H9 (cell line): Measurements from ENCODE around the gene LRRC8B. TPM values are rescaled to one million over a fixed set of nuclear protein-coding genes. Genes with fewer than 3 reads are reported as not detected.
"Not testable (repeated sequence)": the region's sequence is repeated elsewhere in the genome, so short reads cannot be mapped to it uniquely, and the experiment has no call there.

Experiments used
- DNase-seq: peaks from one replicate; pipeline ENCODE4 v3.0.0-alpha.2; 2017
- H2AFZ ChIP-seq: one replicate; pipeline ENCODE4 v1.6.1; 2013; ENCODE audit warnings: mild to moderate bottlenecking, low read length, control low read depth, moderate library complexity
- H2AK5ac ChIP-seq: 2 replicates; pipeline ENCODE4 v1.6.1; 2013; ENCODE audit warnings: low read length, control low read depth, mixed read lengths; ENCODE audit not compliant: insufficient read length
- H2BK120ac ChIP-seq: one replicate; pipeline ENCODE4 v1.6.1; 2013; ENCODE audit warnings: low read depth, mild to moderate bottlenecking, low read length, control low read depth, inconsistent platforms; ENCODE audit not compliant: poor library complexity, severe bottlenecking
- H2BK12ac ChIP-seq: 2 replicates; pipeline ENCODE4 v1.6.1; 2013; ENCODE audit warnings: low read length, control low read depth, mixed read lengths, low read depth; ENCODE audit not compliant: insufficient read length
- H2BK15ac ChIP-seq: 2 replicates; pipeline ENCODE4 v1.6.1; 2013; ENCODE audit warnings: low read depth, low read length, control low read depth
- H2BK20ac ChIP-seq: one replicate; pipeline ENCODE4 v1.6.1; 2013; ENCODE audit warnings: low read depth, mild to moderate bottlenecking, low read length, control low read depth, inconsistent platforms; ENCODE audit not compliant: poor library complexity, severe bottlenecking
- H2BK5ac ChIP-seq: 2 replicates; pipeline ENCODE4 v1.6.1; 2013; ENCODE audit warnings: low read length, control low read depth, mixed read lengths; ENCODE audit not compliant: insufficient read length
- H3K14ac ChIP-seq: 2 replicates; pipeline ENCODE4 v1.6.1; 2013; ENCODE audit warnings: low read length, control low read depth; ENCODE audit not compliant: insufficient read depth
- H3K18ac ChIP-seq: 2 replicates; pipeline ENCODE4 v1.6.1; 2013; ENCODE audit warnings: low read depth, mild to moderate bottlenecking, mixed read lengths, low read length, control low read depth; ENCODE audit not compliant: insufficient read length
- H3K23ac ChIP-seq: 2 replicates; pipeline ENCODE4 v1.6.1; 2013; ENCODE audit warnings: low read length, control low read depth, mixed read lengths, low read depth; ENCODE audit not compliant: insufficient read length
- H3K23me2 ChIP-seq: 2 replicates; pipeline ENCODE4 v1.6.1; 2013; ENCODE audit warnings: low read depth, mild to moderate bottlenecking, mixed read lengths, low read length, control low read depth; ENCODE audit not compliant: insufficient read length, poor library complexity, severe bottlenecking
- H3K27ac ChIP-seq: 2 replicates; pipeline ENCODE4 v1.5.1; 2013; ENCODE audit warnings: low read length, control low read depth, mixed read lengths, low read depth; ENCODE audit not compliant: insufficient read length
- H3K27me3 ChIP-seq: 2 replicates; pipeline ENCODE4 v1.6.1; 2013; ENCODE audit warnings: low read length, control low read depth, inconsistent platforms; ENCODE audit not compliant: insufficient read depth
- H3K4ac ChIP-seq: 2 replicates; pipeline ENCODE4 v1.6.1; 2013; ENCODE audit warnings: low read depth, mild to moderate bottlenecking, control low read depth, inconsistent platforms, low read length, moderate library complexity
- H3K4me1 ChIP-seq: 2 replicates; pipeline ENCODE4 v1.6.1; 2013; ENCODE audit warnings: low read length, control low read depth, inconsistent platforms; ENCODE audit not compliant: insufficient read depth
- H3K4me2 ChIP-seq: 2 replicates; pipeline ENCODE4 v1.6.1; 2013; ENCODE audit warnings: low read length, control low read depth, mixed read lengths; ENCODE audit not compliant: insufficient read length, insufficient read depth
- H3K56ac ChIP-seq: 2 replicates; pipeline ENCODE4 v1.6.1; 2013; ENCODE audit warnings: low read depth, mild to moderate bottlenecking, mixed read lengths, low read length, control low read depth; ENCODE audit not compliant: insufficient read length
- H3K79me1 ChIP-seq: 2 replicates; pipeline ENCODE4 v1.6.1; 2013; ENCODE audit warnings: low read depth, mild to moderate bottlenecking, moderate library complexity, low read length, control low read depth, inconsistent platforms; ENCODE audit not compliant: insufficient read depth, poor library complexity, severe bottlenecking
- H3K79me2 ChIP-seq: 2 replicates; pipeline ENCODE4 v1.6.1; 2013; ENCODE audit warnings: low read length, control low read depth, inconsistent platforms; ENCODE audit not compliant: insufficient read depth
- H3K9ac ChIP-seq: 2 replicates; pipeline ENCODE4 v1.6.1; 2013; ENCODE audit warnings: low read length, control low read depth, mixed read lengths; ENCODE audit not compliant: insufficient read length; ENCODE audit errors: extremely low read depth
- H3K9me3 ChIP-seq: one replicate; pipeline ENCODE4 v1.6.1; 2013; ENCODE audit warnings: low read depth, low read length, inconsistent platforms; ENCODE audit not compliant: control insufficient read depth
- H3T11ph ChIP-seq: one replicate; pipeline ENCODE4 v1.6.1; 2013; ENCODE audit warnings: mild to moderate bottlenecking, low read length, control low read depth, inconsistent platforms
- H4K20me1 ChIP-seq: one replicate; pipeline ENCODE4 v1.6.1; 2013; ENCODE audit not compliant: control insufficient read depth, insufficient read length, insufficient read depth
- H4K5ac ChIP-seq: 2 replicates; pipeline ENCODE4 v1.6.1; 2013; ENCODE audit warnings: low read depth, mild to moderate bottlenecking, mixed read lengths, low read length, control low read depth; ENCODE audit not compliant: insufficient read length
- H4K8ac ChIP-seq: replicated peaks from 2 replicates; pipeline ENCODE4 v1.6.1; 2013; ENCODE audit warnings: low read length, control low read depth, mixed read lengths, low read depth; ENCODE audit not compliant: insufficient read length
- H4K91ac ChIP-seq: 2 replicates; pipeline ENCODE4 v1.6.1; 2013; ENCODE audit warnings: low read depth, mild to moderate bottlenecking, moderate library complexity, mixed read lengths, low read length, control low read depth; ENCODE audit not compliant: insufficient read length
- H3K27ac Mint-ChIP-seq, 3 experiments: 2 replicates in 2 of 3; 3 replicates in 1 of 3; pipeline ENCODE4 v1.8.0; 2020 to 2021; ENCODE audit warnings: mixed read lengths in 3 of 3, mild to moderate bottlenecking in 1 of 3, moderate library complexity in 1 of 3
- H3K27me3 Mint-ChIP-seq: 2 replicates; pipeline ENCODE4 v1.8.0; 2021; ENCODE audit warnings: low read depth, mild to moderate bottlenecking, moderate library complexity, mixed read lengths
- H3K36me3 Mint-ChIP-seq, 3 experiments: 2 replicates in 2 of 3; 3 replicates in 1 of 3; pipeline ENCODE4 v1.8.0; 2020 to 2021; ENCODE audit warnings: low read depth in 3 of 3, mixed read lengths in 3 of 3; ENCODE audit not compliant: insufficient read depth in 1 of 3
- H3K4me1 Mint-ChIP-seq, 2 experiments: 2 replicates each; pipeline ENCODE4 v1.8.0; 2020; ENCODE audit warnings: mixed read lengths in 2 of 2
- H3K4me3 Mint-ChIP-seq, 2 experiments: 2 replicates in 1 of 2; 3 replicates in 1 of 2; pipeline ENCODE4 v1.8.0; 2020 to 2021; ENCODE audit warnings: mild to moderate bottlenecking in 2 of 2, mixed read lengths in 2 of 2, moderate library complexity in 1 of 2
- H3K9me3 Mint-ChIP-seq, 2 experiments: 2 replicates in 1 of 2; 3 replicates in 1 of 2; pipeline ENCODE4 v1.8.0; 2020; ENCODE audit warnings: mild to moderate bottlenecking in 2 of 2, mixed read lengths in 2 of 2, moderate library complexity in 1 of 2
- WGBS: extraction: QIAGEN DNeasy Blood & Tissue Kit; methylation state at CpG from one replicate; pipeline ENCODE4 v1.1.7; 2013; ENCODE audit warnings: missing lambda C conversion rate, low lambda C conversion rate, mixed read lengths; ENCODE audit not compliant: insufficient read length; ENCODE audit errors: extremely low coverage; 5-methylcytosine and 5-hydroxymethylcytosine counted together
- total RNA-seq: library from RNA; stranded (reverse); gene quantifications from 2 replicates; pipeline ENCODE4 v1.2.1, GENCODE V29; 2021
- TF ChIP-seq, protein P1 (sequence below): fragments of 200-600 bp; sonication (generic); conservative IDR thresholded peaks from 3 replicates; pipeline ENCODE4 v1.8.0; 2021; ENCODE audit warnings: antibody characterized with exemption, mild to moderate bottlenecking

The LRRC8B gene
- total RNA-seq, 1 experiment from 2014 or later: 33.2 TPM

DNA sequence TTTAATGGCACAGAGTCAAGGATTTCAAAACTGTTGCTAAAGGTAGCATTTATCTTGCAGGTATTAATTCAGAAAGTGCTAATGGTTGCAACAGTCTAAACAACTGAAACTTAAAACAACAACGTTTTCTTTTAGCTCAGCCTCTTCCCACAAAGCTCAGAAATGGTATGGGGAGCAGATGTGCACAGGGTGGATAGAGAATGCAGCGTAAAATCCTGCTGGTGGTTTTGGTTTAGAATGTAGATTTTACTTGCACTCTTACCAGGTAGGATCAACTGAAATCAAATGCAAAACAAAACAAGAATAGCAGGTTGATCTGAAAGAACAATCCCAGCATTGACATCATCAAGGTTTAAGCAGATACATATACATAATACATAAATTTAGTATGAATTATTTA is 104.5 kb downstream of the LRRC8B start:
- Histone ChIP-seq H2BK15ac (no peak overlapping the region), H3K4me1 (no peaks in the 10 kb centered on the region), H3T11ph (no peak overlapping the region), H3K79me1 (no peaks in the 10 kb centered on the region), H3K23me2 (peaks cover 20% of the 10 kb centered on the region), H3K27ac (no peak overlapping the region), H4K91ac (no peak overlapping the region), H3K56ac (no peak overlapping the region), H3K27me3 (peaks cover 2% of the 10 kb centered on the region; the same call in 1 of the 2 replicates), H2AFZ (no peak overlapping the region), H3K4me2 (no peak overlapping the region), H4K8ac (no peak overlapping the region), H3K4ac (no peak overlapping the region), H3K18ac (no peak overlapping the region), H3K9ac (no peak overlapping the region), H3K79me2 (no peaks in the 10 kb centered on the region), H2BK5ac (no peak overlapping the region), H3K14ac (no peak overlapping the region), H2AK5ac (no peak overlapping the region), H4K5ac (no peak overlapping the region), H3K23ac (no peak overlapping the region), H2BK20ac (no peak overlapping the region), H3K9me3 (no peaks in the 10 kb centered on the region), H2BK120ac (no peak overlapping the region), H4K20me1 (no peaks in the 10 kb centered on the region), H2BK12ac (no peak overlapping the region)
- peaks cover 27% of the 10 kb centered on the region for H3K27me3 Mint-ChIP-seq
- no peaks in the 10 kb centered on the region for H3K9me3 Mint-ChIP-seq
- TF ChIP-seq, protein P1, sequence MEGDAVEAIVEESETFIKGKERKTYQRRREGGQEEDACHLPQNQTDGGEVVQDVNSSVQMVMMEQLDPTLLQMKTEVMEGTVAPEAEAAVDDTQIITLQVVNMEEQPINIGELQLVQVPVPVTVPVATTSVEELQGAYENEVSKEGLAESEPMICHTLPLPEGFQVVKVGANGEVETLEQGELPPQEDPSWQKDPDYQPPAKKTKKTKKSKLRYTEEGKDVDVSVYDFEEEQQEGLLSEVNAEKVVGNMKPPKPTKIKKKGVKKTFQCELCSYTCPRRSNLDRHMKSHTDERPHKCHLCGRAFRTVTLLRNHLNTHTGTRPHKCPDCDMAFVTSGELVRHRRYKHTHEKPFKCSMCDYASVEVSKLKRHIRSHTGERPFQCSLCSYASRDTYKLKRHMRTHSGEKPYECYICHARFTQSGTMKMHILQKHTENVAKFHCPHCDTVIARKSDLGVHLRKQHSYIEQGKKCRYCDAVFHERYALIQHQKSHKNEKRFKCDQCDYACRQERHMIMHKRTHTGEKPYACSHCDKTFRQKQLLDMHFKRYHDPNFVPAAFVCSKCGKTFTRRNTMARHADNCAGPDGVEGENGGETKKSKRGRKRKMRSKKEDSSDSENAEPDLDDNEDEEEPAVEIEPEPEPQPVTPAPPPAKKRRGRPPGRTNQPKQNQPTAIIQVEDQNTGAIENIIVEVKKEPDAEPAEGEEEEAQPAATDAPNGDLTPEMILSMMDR: no peak
- H3K4me3 Mint-ChIP-seq: no peak overlapping the region
- WGBS: no CpG with 5 or more reads among the region's 2 CpGs
- DNase-seq: no peak
- H3K4me1 Mint-ChIP-seq: peaks cover 13 to 19% of the 10 kb centered on the region in 2 experiments
- no peak overlapping the region for H3K27ac Mint-ChIP-seq
- no peaks in the 10 kb centered on the region for H3K36me3 Mint-ChIP-seq

DNA sequence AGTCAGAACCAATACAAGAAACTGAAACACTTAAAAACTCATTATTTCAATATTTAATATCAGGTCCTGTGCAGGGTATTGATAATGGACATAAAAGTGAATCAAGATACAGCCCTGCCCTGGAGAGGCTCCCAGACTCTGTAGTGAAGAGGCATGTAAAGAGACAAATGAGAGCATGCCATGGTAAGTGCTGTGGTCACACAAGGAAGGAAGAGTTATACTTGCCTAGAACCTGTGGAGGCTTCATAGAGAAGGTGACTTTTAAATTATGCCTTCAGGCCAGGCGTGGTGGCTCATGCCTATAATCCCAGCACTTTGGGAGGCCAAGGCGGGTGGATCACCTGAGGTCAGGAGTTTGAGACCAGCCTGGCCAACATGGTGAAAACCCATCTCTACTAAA is 105.0 kb downstream of the LRRC8B start:
- H3K14ac ChIP-seq, H4K5ac ChIP-seq, H3K27ac Mint-ChIP-seq, H3K9me3 ChIP-seq, H2BK5ac ChIP-seq, H3K36me3 Mint-ChIP-seq, DNase-seq, H2BK120ac ChIP-seq, H3K4me2 ChIP-seq, H3K27ac ChIP-seq, H3K56ac ChIP-seq, H4K91ac ChIP-seq, H3K79me2 ChIP-seq, H3K79me1 ChIP-seq, H2AFZ ChIP-seq, H4K8ac ChIP-seq, H3K4me1 ChIP-seq, H2BK15ac ChIP-seq, H3K23ac ChIP-seq, H3K18ac ChIP-seq, H4K20me1 ChIP-seq, H3K27me3 ChIP-seq, H3K9me3 Mint-ChIP-seq, H2BK20ac ChIP-seq, H3K4me3 Mint-ChIP-seq, H3T11ph ChIP-seq, H3K4ac ChIP-seq, H3K9ac ChIP-seq, H2BK12ac ChIP-seq, H2AK5ac ChIP-seq: not testable (repeated sequence)
- H3K4me1 Mint-ChIP-seq: peaks cover 17 to 22% of the 10 kb centered on the region in 2 experiments
- H3K23me2 ChIP-seq: peaks cover 22% of the 10 kb centered on the region
- peaks cover 31% of the 10 kb centered on the region for H3K27me3 Mint-ChIP-seq
- WGBS: no CpG with 5 or more reads among the region's 2 CpGs
